H1 (cell line): ENCODE results near the gene CFAP107. TPM values are rescaled to one million over a fixed set of nuclear protein-coding genes. Genes with fewer than 3 reads are reported as not detected.

Experiments
- BRCA1 ChIP-seq: IDR thresholded peaks from 2 replicates; pipeline ENCODE4 v1.6.1; 2012; ENCODE audit warnings: low read depth, low read length, improper control_type of control experiment
- RXRA ChIP-seq: IDR thresholded peaks from 2 replicates; pipeline ENCODE4 v1.6.1; 2011; ENCODE audit warnings: low read depth, mild to moderate bottlenecking, low read length, moderate library complexity; ENCODE audit not compliant: insufficient read depth
- TEAD4 ChIP-seq: IDR thresholded peaks from 2 replicates; pipeline ENCODE4 v1.6.1; 2012; ENCODE audit warnings: low read depth, low read length, inconsistent platforms, mixed read lengths
- polyA plus RNA-seq, 7 experiments: library from polyadenylated mRNA; depleted of rRNA in 3 of 7; stranded (reverse) in 5 of 7; unstranded in 2 of 7; fragments of >200 nt in 5 of 7; fragments of 200-250 nt in 2 of 7; gene quantifications; 1 replicate in 5 of 7; 2 replicates in 1 of 7; 4 replicates in 1 of 7; pipeline versions ENCODE4 v1.2.1 to v1.2.3, GENCODE V29; 2011 to 2013; ENCODE audit warnings: missing spikeins in 2 of 7, mixed read lengths in 2 of 7
- total RNA-seq: library from RNA; stranded (reverse); fragmentation: NEBNext Ultra II Directional; extraction: Animal tissue kit (Norgen Biotek cat#: 25700); gene quantifications from 2 replicates; pipeline ENCODE4 v1.2.1, GENCODE V29; 2021

The CFAP107 gene
- total and polyA plus RNA-seq, 2 of the 8 experiments (the other 6 are each of a cell fraction or from before 2014, with no cell fraction given): 0.23 TPM; not detected in 1

DNA sequence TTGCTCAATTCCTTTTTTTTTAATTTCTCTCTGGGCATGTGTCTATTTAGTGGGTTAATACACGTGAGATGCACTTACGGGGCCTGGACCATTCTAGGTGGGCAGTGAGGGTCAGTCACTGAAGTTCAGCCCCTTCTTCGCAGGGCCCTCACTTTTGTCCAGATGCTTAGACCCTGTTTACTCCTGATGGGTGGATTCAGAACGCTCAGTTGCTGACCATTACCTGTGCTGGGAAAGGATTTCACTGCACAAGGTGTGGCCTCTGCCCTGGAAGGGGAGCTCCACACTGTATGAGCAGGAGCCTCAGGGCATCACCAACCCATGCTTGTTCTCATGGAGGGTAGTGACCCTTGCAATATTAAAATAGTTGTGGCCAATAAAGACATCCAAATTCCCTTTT is 32.1 kb downstream of the CFAP107 start (continued):
- TF ChIP-seq BRCA1 (no peak), RXRA (no peak), TEAD4 (no peak)
